Skin epidermis (tissue), 12 donors: ENCODE results near the gene NIP7.
"Not testable (repeated sequence)": the region's sequence is repeated elsewhere in the genome, so short reads cannot be mapped to it uniquely, and the experiment has no call there.

Experiments used
- H3K27ac ChIP-seq, 21 experiments: fragments of 200-600 bp; sonication (generic) in 11 of 21; one replicate each; pipeline ENCODE4 v1.5.0; 2020; ENCODE audit warnings: mild to moderate bottlenecking in 3 of 21, inconsistent platforms in 2 of 21, moderate library complexity in 2 of 21
- H3K4me3 ChIP-seq, 7 experiments: fragments of 200-600 bp; sonication (generic) in 2 of 7; one replicate each; pipeline ENCODE4 v1.5.0; 2020; ENCODE audit warnings: inconsistent platforms in 2 of 7, mild to moderate bottlenecking in 2 of 7, moderate library complexity in 1 of 7

NIP7 gene

DNA sequence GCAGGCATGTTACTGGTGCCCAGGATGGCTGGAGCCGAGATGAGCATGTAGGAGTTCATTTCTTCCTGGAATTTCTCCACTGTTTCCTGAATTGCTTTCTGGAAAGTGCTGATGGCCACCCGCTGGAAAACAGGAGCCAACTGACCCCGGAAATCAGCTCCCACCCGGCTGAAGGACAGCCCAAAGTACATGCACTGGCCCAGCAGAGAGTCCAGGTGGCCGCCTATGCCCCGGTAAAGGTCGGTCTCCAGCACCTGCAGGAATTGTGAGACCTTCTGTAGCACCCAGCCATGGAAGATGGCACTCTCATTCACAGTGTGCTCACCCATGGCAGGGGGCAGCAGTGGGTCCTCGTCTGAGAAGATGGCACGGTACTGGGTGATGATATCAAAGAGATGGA lies 4.9 kb upstream of the NIP7 start:
- H3K27ac ChIP-seq, result no peak overlapping the region
- H3K4me3 ChIP-seq, result no peak overlapping the region

DNA sequence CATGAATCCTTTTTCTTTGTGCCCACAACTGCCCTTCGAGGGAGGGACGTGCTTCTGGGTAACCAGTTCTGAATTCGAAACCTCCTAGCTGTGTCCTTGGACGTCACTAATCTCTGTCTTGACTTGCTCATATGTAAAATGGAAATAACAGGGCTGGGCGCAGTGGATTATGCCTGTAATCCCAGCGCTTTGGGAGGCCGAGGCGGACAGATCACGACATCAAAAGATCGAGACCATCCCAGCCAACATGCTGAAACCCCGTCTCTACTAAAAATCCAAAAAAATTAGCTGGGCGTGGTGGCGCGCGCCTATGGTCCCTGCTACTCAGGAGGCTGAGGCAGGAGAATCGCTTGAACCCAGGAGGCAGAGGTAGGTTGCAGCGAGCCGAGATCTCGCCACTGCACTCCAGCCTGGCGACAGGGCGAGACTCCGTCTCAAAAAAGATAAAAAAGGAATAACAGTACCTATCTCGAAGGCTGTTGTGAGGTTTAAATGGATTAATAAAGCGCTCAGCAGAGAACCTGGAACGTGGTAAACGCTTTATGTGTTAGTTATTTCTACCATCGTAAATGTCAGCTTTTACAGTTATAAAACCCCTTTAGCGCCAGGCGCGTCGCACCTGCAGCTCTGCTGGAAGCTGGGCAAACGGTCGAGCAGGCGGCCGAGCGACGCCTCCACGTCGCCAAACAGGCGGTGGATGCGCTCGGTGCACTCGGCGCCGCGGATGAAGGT lies 849 bp upstream of the NIP7 start:
- H3K4me3 ChIP-seq, result peak overlapping the region; percentile 58 to 96 (median 85)
- peak overlapping the region; percentile 71 to 97 (median 88) for H3K27ac ChIP-seq

GRCh38 chr16:69340095-69340644 lies 598 bp downstream of the NIP7 start:
- peak overlapping the region; percentile 58 to 96 (median 85) for H3K4me3 ChIP-seq
- H3K27ac ChIP-seq, result peak overlapping the region; percentile 55 to 97 (median 89)

DNA sequence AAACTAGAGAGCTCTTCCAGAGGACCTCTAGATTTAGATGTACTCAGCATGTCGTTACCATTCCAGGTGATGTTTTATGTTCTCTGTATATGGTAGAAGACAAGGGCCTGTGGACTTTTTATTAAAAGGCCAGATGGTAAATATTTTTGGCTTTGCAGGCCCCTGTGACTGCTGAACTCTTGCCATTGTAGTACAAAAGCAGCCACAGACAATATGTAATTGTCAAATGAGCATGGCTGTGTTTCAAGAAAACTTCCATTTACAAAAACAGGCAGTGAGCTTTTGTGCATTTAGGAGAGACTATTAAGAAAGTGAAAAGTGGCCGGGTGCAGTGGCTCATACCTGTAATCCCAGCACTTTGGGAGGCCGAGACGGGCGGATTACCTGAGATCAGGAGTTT lies 4.6 kb downstream of the NIP7 start:
- H3K27ac ChIP-seq, result no peak overlapping the region
- no peak overlapping the region for H3K4me3 ChIP-seq

DNA sequence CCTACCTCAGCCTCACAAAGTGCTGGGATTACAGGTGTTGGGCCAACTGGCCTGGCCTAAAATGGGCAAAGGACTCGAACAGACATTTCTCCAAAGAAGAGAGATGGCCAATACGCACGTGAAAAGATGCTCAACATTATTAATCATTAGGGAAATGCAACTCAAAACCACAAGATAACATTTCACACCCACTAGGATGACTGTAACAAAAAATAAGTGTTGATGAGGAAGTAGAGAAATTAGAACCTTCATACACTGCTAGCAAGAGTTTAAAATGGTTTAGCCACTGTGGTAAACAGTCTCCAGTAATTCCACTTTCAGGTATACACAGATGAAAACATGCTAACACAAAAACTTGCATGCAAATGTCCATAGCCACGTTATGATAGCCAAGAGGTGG lies 6.4 kb downstream of the NIP7 start:
- H3K4me3 ChIP-seq, result no peak overlapping the region

GRCh38 chr16:69346683-69347082 lies 7.1 kb downstream of the NIP7 start:
- Histone ChIP-seq H3K4me3 (no peak overlapping the region), H3K27ac (peak overlapping the region in 1 of 21 experiments; percentile 0)

More for the DNA sequence above, 6.4 kb downstream of the NIP7 start:
- H3K27ac ChIP-seq, result peak overlapping the region in 1 of 21 experiments; percentile 0

GRCh38 chr16:69348222-69348621 lies 8.7 kb downstream of the NIP7 start:
- Histone ChIP-seq H3K4me3 (no peak overlapping the region), H3K27ac (no peak overlapping the region)

- H3K27ac ChIP-seq, result no peak overlapping the region
- H3K4me3 ChIP-seq, result no peak overlapping the region
Measured at GRCh38 chr16:69349536-69349935, 10.0 kb downstream of the NIP7 start.

- Histone ChIP-seq H3K4me3 (no peak overlapping the region), H3K27ac (no peak overlapping the region)
Measured at GRCh38 chr16:69350536-69351133, 11.1 kb downstream of the NIP7 start.

DNA sequence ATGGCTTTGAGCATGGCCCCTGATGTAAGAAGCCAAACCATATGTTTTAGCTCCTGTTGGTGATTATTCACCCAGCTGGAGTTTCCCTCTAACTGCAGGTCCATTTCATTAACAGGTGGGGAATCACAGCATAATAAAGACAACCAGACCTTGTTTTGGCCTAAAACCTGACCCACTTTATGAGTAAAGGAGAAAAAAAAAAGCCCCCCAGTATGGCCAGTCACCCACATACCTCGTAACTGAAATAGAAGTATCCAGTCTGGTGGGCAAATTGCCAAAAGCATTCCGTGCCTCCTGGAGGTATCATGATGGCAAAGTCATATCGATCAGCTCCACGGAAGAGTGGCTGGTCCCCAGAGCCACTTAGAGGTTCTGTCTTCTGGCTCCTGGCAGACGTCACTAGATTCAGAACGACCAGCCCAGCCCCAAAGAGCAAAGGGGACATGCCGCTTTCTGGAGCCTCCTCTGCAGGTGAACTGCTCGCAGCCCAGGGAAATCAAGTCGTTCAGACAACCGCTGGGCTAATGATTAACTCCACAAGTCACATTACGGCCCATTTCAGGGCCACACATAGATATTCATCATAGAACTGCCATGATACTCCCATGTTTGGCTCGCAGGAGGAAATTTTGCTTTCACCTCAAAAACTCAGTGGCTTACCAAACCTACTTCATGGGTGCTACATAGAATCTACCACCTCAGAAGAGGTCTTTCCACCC lies 11.9 kb downstream of the NIP7 start, which contains the start of gene TMED6:
Gene TMED6, minus strand, starts transcription at position 478 of the 719 bp plus-strand sequence. Its CDS starts 33 bp downstream, at position 445.
- Histone ChIP-seq H3K4me3 (no peak within 1 kb of the TSS), H3K27ac (no peak within 1 kb of the TSS)

DNA sequence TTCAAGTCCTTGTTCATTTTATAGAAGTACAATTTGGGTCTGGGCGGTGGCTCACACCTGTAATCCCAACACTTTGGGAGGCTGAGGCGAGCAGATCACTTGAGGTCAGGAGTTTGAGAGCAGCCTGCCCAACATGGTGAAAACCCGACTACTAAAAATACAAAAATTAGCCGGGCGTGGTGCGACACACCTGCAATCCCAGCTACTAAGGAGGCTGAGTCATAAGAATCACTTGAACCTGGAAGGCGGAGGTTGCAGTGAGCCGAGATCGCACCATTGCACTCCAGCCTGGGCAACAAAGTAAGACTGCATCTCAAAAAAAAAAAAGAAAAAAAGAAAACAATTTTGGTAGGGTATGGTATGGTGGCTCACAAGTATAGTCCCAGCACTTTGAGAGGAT lies 20.5 kb downstream of the NIP7 start:
- H3K4me3 ChIP-seq, H3K27ac ChIP-seq: not testable (repeated sequence)

GRCh38 chr16:69363281-69363717 lies 23.7 kb downstream of the NIP7 start:
- no peak overlapping the region for H3K27ac ChIP-seq
- H3K4me3 ChIP-seq, result no peak overlapping the region

DNA sequence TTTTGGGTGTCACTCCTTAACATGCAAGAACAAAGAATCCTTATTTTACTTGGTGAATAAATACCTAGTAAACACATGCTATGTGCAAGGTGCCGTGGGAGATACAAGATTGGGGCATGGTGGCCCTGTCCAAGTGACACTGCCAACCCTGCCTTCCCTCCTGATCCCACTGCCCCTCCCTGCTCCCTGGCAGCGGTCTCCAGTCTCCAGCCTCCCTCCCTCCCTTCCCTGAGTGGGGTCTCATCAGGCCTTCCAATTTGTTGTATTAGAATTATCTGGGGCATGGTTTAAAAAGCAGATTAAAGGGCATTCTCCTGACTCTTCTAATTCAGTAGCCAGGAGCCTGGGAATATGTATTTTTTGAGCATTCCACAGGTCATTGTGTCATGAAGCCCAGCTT lies 24.5 kb downstream of the NIP7 start:
- Histone ChIP-seq H3K4me3 (no peak overlapping the region), H3K27ac (no peak overlapping the region)

DNA sequence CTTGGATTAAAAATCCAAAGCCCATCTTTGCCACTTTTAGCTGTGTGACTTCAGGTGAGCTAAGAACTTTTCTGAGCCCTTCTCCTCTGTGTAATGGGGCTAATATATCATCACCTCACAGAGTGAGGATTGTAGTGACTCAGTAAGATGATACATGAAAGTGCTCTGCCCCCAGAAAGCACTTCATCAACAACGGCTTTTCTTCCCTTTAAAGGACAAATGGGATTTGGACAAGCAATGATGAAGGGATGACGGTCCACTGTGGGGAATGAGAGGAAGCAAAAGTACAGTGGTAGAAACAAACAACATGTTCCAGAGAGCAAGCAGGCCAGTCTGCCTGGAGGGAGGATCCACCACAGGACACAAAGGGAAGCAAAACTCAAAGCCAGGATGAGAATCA lies 26.3 kb downstream of the NIP7 start:
- Histone ChIP-seq H3K27ac (no peak overlapping the region), H3K4me3 (no peak overlapping the region)

- Histone ChIP-seq H3K27ac (no peak overlapping the region), H3K4me3 (no peak overlapping the region)
Measured at GRCh38 chr16:69366431-69366830, 26.9 kb downstream of the NIP7 start.

- Histone ChIP-seq H3K27ac (no peak overlapping the region), H3K4me3 (no peak overlapping the region)
Measured at GRCh38 chr16:69367980-69368379, 28.4 kb downstream of the NIP7 start.

DNA sequence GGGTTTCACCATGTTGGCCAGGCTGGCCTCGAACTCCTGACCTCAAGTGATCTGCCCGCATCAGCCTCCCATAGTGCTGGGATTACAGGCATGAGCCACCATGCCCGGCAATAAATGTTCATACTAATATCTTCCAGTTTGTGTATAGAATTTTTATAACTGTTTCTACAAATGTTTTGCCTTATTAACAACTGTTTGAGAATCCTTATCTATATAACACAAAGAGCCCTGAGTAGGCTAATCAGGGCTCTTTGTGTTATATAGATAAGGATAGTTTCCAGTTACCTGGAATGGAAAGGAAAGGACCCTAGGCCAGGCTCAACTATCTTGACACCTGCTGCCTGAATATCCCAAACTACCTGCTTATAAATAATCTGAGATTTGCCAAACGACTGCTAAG lies 29.3 kb downstream of the NIP7 start:
- H3K4me3 ChIP-seq, result no peak overlapping the region
- H3K27ac ChIP-seq, result no peak overlapping the region

- Histone ChIP-seq H3K27ac (no peak overlapping the region), H3K4me3 (no peak overlapping the region)
Measured at GRCh38 chr16:69371564-69371963, 32.0 kb downstream of the NIP7 start.

DNA sequence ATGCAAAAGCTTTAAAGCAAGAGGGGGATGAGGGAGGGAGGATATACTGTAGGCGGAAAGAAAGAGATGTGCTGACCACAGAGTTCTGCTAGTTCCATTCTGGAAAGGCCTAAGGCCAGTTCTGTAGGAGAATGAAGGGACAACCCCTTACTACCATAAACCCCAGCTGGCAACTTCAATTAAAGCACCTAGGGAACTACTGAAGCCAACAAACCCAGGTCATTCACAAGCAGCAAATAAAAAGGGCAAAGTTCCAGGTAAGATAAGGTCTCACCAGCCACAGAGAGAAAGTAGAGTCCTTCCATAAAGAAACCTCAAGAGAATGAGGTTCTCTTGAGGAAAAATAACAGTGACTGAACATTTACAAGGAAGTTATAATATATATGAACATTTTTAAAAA lies 33.4 kb downstream of the NIP7 start:
- Histone ChIP-seq H3K27ac (no peak overlapping the region), H3K4me3 (no peak overlapping the region)

GRCh38 chr16:69376393-69377059 lies 37.0 kb downstream of the NIP7 start:
- no peak overlapping the region for H3K27ac ChIP-seq
- H3K4me3 ChIP-seq, result no peak overlapping the region
